Naive thymus-derived CD4-positive, alpha-beta T cell (primary cell): ENCODE results near the gene SPAG9. TPM values are rescaled to one million over a fixed set of nuclear protein-coding genes. Genes with fewer than 3 reads are reported as not detected.

Experiments used
- ATAC-seq: fragments of 150-1000 bp; cut with Tn5 transposase; 2 replicates; pipeline ENCODE4 v1.10.0; 2021; ENCODE audit warnings: mild to moderate bottlenecking, moderate library complexity
- CTCF ChIA-PET: fragments of 350-600 bp; sonication (Branson Sonifier 250); formaldehyde crosslinking; loops from one replicate; lab custom pipeline; 2021; ENCODE audit warnings: antibody characterized with exemption; lab: Charles Lee
- POLR2A ChIA-PET: fragments of 350-600 bp; sonication (Branson Sonifier 250); formaldehyde crosslinking; loops from one replicate; lab custom pipeline; 2021; ENCODE audit warnings: antibody characterized with exemption, inconsistent platforms; lab: Charles Lee
- DNase-seq, 9 donors: peaks; one replicate each; pipeline versions ENCODE4 v3.0.0 to v3.0.0-alpha.2; 2020 to 2022; ENCODE audit warnings: mixed read lengths in 1 of 9
- H3K27ac ChIP-seq: one replicate; pipeline ENCODE4 v1.7.0; 2013; ENCODE audit warnings: mild to moderate bottlenecking, low read depth, low read length, moderate library complexity
- H3K27me3 ChIP-seq, 2 donors: one replicate each; pipeline ENCODE4 v1.7.0; 2013; ENCODE audit warnings: low read length in 2 of 2, mild to moderate bottlenecking in 2 of 2, moderate library complexity in 2 of 2; ENCODE audit not compliant: control insufficient read depth in 2 of 2, insufficient read depth in 2 of 2
- H3K36me3 ChIP-seq, 3 experiments: 1 replicate in 2 of 3; 2 replicates in 1 of 3; pipeline ENCODE4 v1.7.0; 2013; ENCODE audit warnings: low read length in 3 of 3, mild to moderate bottlenecking in 3 of 3, moderate library complexity in 1 of 3; ENCODE audit not compliant: insufficient read depth in 3 of 3, control insufficient read depth in 2 of 3
- H3K4me1 ChIP-seq, 2 donors: one replicate each; pipeline ENCODE4 v1.7.0; 2013; ENCODE audit warnings: low read length in 2 of 2, mild to moderate bottlenecking in 2 of 2, moderate library complexity in 1 of 2; ENCODE audit not compliant: control insufficient read depth in 2 of 2, insufficient read depth in 2 of 2
- H3K4me3 ChIP-seq: 2 replicates; pipeline ENCODE4 v1.7.0; 2013; ENCODE audit warnings: mild to moderate bottlenecking, low read length
- H3K9me3 ChIP-seq, 3 experiments: 1 replicate in 2 of 3; 2 replicates in 1 of 3; pipeline ENCODE4 v1.7.0; 2013; ENCODE audit warnings: low read length in 3 of 3; ENCODE audit not compliant: control insufficient read depth in 2 of 3
- H3K27ac Mint-ChIP-seq, 9 donors: one replicate each; pipeline ENCODE4 v1.8.0; 2020 to 2022; ENCODE audit warnings: mixed read lengths in 9 of 9, mild to moderate bottlenecking in 8 of 9, moderate library complexity in 5 of 9, inconsistent platforms in 2 of 9
- H3K27me3 Mint-ChIP-seq, 5 donors: one replicate each; pipeline ENCODE4 v1.8.0; 2021 to 2022; ENCODE audit warnings: mixed read lengths in 5 of 5, mild to moderate bottlenecking in 1 of 5
- H3K36me3 Mint-ChIP-seq, 5 donors: one replicate each; pipeline ENCODE4 v1.8.0; 2020 to 2022; ENCODE audit warnings: mixed read lengths in 5 of 5, mild to moderate bottlenecking in 3 of 5, inconsistent platforms in 1 of 5
- H3K4me1 Mint-ChIP-seq, 7 donors: one replicate each; pipeline ENCODE4 v1.8.0; 2020 to 2022; ENCODE audit warnings: mixed read lengths in 7 of 7, mild to moderate bottlenecking in 3 of 7, inconsistent platforms in 1 of 7
- H3K4me3 Mint-ChIP-seq, 10 donors: one replicate each; pipeline ENCODE4 v1.8.0; 2020 to 2022; ENCODE audit warnings: mild to moderate bottlenecking in 10 of 10, mixed read lengths in 10 of 10, moderate library complexity in 6 of 10, inconsistent platforms in 2 of 10
- H3K9me3 Mint-ChIP-seq, 11 donors: one replicate each; pipeline ENCODE4 v1.8.0; 2020 to 2022; ENCODE audit warnings: mixed read lengths in 11 of 11, mild to moderate bottlenecking in 4 of 11, inconsistent platforms in 1 of 11, moderate library complexity in 1 of 11
- intact Hi-C, 2 donors: fragments of 100-400 bp; cut with micrococcal nuclease; formaldehyde crosslinking; loops; one replicate each; pipeline ENCODE4 v1.15.1; 2023
- polyA plus RNA-seq, 2 donors: library from polyadenylated mRNA; unstranded; fragments of 300-500 nt; fragmentation: Illumina TruSeq; gene quantifications; one replicate each; pipeline ENCODE4 v1.2.3, GENCODE V29; 2021
- total RNA-seq, 6 experiments: library from RNA in 5 of 6; stranded (reverse) in 5 of 6; gene quantifications; 1 replicate in 5 of 6; 2 replicates in 1 of 6; pipeline ENCODE4 v1.2.3 and lab custom pipeline; 2021 to 2026

The SPAG9 gene
- total and polyA plus RNA-seq, 7 experiments from 2014 or later, result 3.3 to 73.4 (median 52.9) TPM

DNA sequence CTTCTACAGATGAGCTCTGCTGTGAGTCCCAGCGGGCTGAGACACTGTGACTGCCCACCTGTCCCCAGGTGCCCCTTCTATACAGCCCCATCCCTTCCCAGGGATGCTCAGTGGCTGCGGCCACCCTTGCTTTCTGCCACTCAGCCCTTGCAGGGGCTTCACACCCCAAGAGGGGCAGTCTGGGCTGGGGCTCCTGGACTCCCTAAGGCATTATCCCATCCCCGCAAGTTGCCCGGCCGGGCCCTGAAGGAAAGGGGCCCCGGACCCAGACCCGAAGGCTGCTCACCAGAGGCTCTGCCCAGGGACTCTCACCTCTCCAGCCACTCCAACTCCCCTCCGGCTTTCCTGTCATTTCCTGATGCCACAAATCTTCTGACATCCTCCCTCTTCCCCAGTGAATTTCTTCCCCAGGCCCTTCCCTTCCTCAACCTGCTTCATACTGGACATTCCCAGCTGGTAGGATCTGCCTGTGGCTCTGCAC is 166.0 kb downstream of the SPAG9 start:
- no peak overlapping the region for H3K4me3 Mint-ChIP-seq
- no peaks in the 10 kb centered on the region for H3K36me3 Mint-ChIP-seq
- ChIA-PET POLR2A (interaction anchor here (5.1 to 26.4 kb wide), 2 partner anchors 93 to 102 kb away, joined by 33 to 664 read pairs; partner anchors contain the start of gene TOB1), CTCF (interaction anchor here (0.6 to 20.2 kb wide), 7 partner anchors 10 to 113 kb away, joined by 3 to 393 read pairs (median 4); partner anchors contain the start of gene TOB1)
- Histone ChIP-seq H3K36me3 (no peaks in the 10 kb centered on the region), H3K4me1 (peaks cover 0 to 7% of the 10 kb centered on the region in 2 donors), H3K9me3 (no peaks in the 10 kb centered on the region), H3K27me3 (no peaks in the 10 kb centered on the region), H3K4me3 (no peak overlapping the region), H3K27ac (no peak overlapping the region)
- peak overlapping the region in 3 of 9 donors; percentile 43 to 70 (median 46) for H3K27ac Mint-ChIP-seq
- H3K27me3 Mint-ChIP-seq, result no peaks in the 10 kb centered on the region
- no peaks in the 10 kb centered on the region for H3K9me3 Mint-ChIP-seq
- peaks cover 4 to 17% (median 12%) of the 10 kb centered on the region in 7 donors for H3K4me1 Mint-ChIP-seq
- intact Hi-C loops, result loop anchor here (5.0 kb wide), 2 partner anchors 87 to 322 kb away; partner anchors contain the start of genes ABCC3 (in 1 of the 2) and TOB1 (in 1 of the 2)
- no peak for ATAC-seq
- no peak for DNase-seq

DNA sequence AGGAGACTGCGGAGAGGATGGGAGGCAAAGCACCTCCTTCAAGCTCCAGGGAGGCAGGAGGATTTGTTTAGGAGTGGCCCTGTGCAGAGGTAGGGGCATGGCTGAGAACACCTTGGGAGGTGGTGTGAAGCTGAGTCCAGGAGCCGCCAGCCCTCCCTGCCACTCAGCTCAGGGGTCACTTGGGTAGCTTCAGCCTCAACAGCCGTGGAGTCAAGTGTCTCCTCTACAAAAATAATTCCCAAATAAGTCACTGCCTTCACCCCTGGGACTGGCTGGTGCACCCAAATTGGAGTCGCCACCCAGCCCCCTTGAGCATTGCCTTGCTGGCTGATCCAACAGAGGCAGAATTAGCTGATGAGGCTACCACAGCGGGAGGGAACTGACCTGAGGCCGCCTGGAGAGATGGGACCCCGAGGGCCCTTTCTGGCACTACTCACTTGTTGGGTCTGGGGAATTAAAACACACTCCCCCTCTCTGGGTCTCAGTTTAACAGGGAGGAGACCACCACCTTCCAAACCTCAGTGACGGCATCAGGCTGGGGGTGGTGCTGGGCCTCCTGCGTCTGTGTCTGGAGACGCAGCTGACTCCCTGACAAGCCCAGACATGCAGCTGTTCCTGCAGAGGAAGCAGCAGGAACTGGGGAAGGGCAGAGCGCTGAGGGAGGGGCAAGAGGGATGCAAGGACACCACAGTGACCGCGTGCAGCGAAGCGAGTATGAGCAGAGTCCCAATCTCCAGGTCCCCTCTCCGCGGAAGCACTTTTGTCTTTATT is 166.7 kb downstream of the SPAG9 start:
- Histone ChIP-seq H3K9me3 (no peaks in the 10 kb centered on the region), H3K36me3 (no peaks in the 10 kb centered on the region), H3K27ac (no peak overlapping the region), H3K4me1 (peaks cover 0 to 7% of the 10 kb centered on the region in 2 donors), H3K4me3 (no peak overlapping the region), H3K27me3 (no peaks in the 10 kb centered on the region)
- Mint-ChIP-seq H3K27ac (peak overlapping the region in 1 of 9 donors; percentile 70), H3K9me3 (no peaks in the 10 kb centered on the region), H3K4me1 (peaks cover 4 to 19% (median 12%) of the 10 kb centered on the region in 7 donors), H3K4me3 (no peak overlapping the region), H3K27me3 (no peaks in the 10 kb centered on the region), H3K36me3 (no peaks in the 10 kb centered on the region)
- ChIA-PET CTCF (interaction anchor here (0.5 to 20.2 kb wide), 13 partner anchors 9 to 392 kb away, joined by 3 to 393 read pairs (median 3); partner anchors contain the start of gene TOB1), POLR2A (interaction anchor here (0.9 to 26.4 kb wide), 3 partner anchors 70 to 101 kb away, joined by 4 to 664 read pairs (median 33); partner anchors contain the start of gene TOB1)
- intact Hi-C loops, result no loop called here
- DNase-seq (no peak), ATAC-seq (no peak)

DNA sequence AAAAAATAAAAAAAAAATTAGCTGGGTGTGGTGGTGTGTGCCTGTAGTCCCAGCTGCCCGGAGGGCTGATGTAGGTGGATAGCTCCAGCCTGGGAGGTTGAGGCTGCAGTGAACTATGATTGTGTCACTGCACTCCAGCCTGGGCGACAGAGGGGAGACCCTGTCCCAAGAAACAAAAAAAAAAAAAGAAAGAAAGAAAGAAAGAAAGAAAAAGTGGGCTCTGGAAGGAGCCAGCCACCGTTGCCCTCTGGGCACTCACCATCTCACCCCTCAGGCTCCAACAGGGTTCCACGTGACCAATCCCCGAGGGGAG is 167.2 kb downstream of the SPAG9 start:
- H3K4me1 ChIP-seq, result peaks cover 0 to 7% of the 10 kb centered on the region in 2 donors
- no peak overlapping the region for H3K4me3 Mint-ChIP-seq
- no peak overlapping the region for H3K27ac ChIP-seq
- POLR2A ChIA-PET, result interaction anchor here (0.7 to 26.4 kb wide), 4 partner anchors 9 to 101 kb away, joined by 4 to 664 read pairs (median 18); partner anchors contain the start of gene TOB1
- no peak overlapping the region for H3K27ac Mint-ChIP-seq
- no peaks in the 10 kb centered on the region for H3K27me3 Mint-ChIP-seq
- no peaks in the 10 kb centered on the region for H3K36me3 ChIP-seq
- no peaks in the 10 kb centered on the region for H3K36me3 Mint-ChIP-seq
- no peaks in the 10 kb centered on the region for H3K9me3 Mint-ChIP-seq
- CTCF ChIA-PET, result interaction anchor here (0.5 to 20.2 kb wide), 9 partner anchors 10 to 391 kb away, joined by 3 to 393 read pairs (median 3); no protein-coding TSS in a partner anchor
- H3K4me1 Mint-ChIP-seq, result peaks cover 4 to 19% (median 15%) of the 10 kb centered on the region in 7 donors
- H3K27me3 ChIP-seq, result no peaks in the 10 kb centered on the region
- H3K9me3 ChIP-seq, result no peaks in the 10 kb centered on the region
- DNase-seq (no peak), ATAC-seq (no peak)
- no peak overlapping the region for H3K4me3 ChIP-seq
- intact Hi-C loops, result no loop called here

DNA sequence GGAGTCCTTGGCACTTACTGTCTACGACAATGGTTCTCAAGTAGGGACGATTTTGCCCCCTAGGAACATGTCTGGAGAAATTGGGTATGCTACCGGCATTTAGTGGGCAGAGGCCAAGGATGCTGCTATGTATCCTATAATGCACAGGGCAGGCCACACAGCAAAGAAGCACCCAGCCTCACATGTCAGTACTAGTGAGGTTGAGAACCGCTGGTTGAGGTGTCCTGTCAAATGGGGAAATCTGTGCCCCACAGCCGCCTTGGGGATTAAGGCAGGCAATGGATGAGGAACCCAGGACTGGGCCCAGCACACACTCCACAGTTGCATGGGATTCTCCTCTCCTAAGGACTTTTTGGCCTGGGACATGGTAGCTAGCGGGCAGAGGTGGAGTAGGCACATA is 167.8 kb downstream of the SPAG9 start:
- no peak overlapping the region for H3K27ac ChIP-seq
- no peak for DNase-seq
- H3K9me3 ChIP-seq, result no peaks in the 10 kb centered on the region
- Mint-ChIP-seq H3K27ac (no peak overlapping the region), H3K27me3 (no peaks in the 10 kb centered on the region), H3K36me3 (no peaks in the 10 kb centered on the region), H3K9me3 (no peaks in the 10 kb centered on the region), H3K4me1 (peaks cover 10 to 24% (median 19%) of the 10 kb centered on the region in 7 donors), H3K4me3 (no peak overlapping the region)
- no peak for ATAC-seq
- CTCF ChIA-PET, result interaction anchor here (0.7 to 20.2 kb wide), 5 partner anchors 47 to 112 kb away, joined by 3 to 393 read pairs (median 5); partner anchors contain the start of gene TOB1
- H3K36me3 ChIP-seq, result no peaks in the 10 kb centered on the region
- intact Hi-C loops, result no loop called here
- H3K4me1 ChIP-seq, result peaks cover 0 to 11% of the 10 kb centered on the region in 2 donors
- H3K27me3 ChIP-seq, result no peaks in the 10 kb centered on the region
- H3K4me3 ChIP-seq, result no peak overlapping the region
- POLR2A ChIA-PET, result interaction anchor here (0.5 to 26.4 kb wide), 4 partner anchors 8 to 100 kb away, joined by 3 to 664 read pairs (median 18); partner anchors contain the start of gene TOB1

DNA sequence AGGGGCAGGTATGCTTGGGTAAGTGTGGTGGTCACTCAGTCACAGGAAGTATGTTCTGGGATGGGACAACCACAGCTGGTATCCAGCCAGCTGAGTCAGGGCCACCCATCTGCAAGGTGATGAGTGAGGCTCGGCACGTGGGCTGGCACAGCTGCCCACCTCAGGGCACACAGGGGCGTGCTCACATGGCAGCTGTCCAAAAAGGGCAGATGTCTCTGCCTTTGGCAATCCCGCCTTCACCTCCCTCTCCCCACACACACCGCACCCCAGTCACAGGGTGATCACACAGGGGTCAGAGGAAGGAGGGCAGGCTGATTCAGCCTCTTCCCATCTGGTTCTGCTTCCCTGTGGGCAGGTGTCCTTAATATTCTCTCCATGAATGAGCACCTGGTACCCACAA is 168.7 kb downstream of the SPAG9 start:
- Histone ChIP-seq H3K27ac (no peak overlapping the region), H3K9me3 (no peaks in the 10 kb centered on the region), H3K4me3 (no peak overlapping the region), H3K4me1 (peaks cover 0 to 12% of the 10 kb centered on the region in 2 donors), H3K36me3 (no peaks in the 10 kb centered on the region), H3K27me3 (no peaks in the 10 kb centered on the region)
- DNase-seq (no peak), ATAC-seq (no peak)
- Mint-ChIP-seq H3K4me3 (no peak overlapping the region), H3K4me1 (peaks cover 14 to 30% (median 22%) of the 10 kb centered on the region in 7 donors), H3K27me3 (no peaks in the 10 kb centered on the region), H3K36me3 (no peaks in the 10 kb centered on the region), H3K9me3 (no peaks in the 10 kb centered on the region), H3K27ac (peak overlapping the region in 1 of 9 donors; percentile 32)
- ChIA-PET POLR2A (interaction anchor here (5.0 to 26.4 kb wide), 2 partner anchors 90 to 99 kb away, joined by 54 to 664 read pairs; partner anchors contain the start of gene TOB1), CTCF (interaction anchor here (0.7 to 20.2 kb wide), 5 partner anchors 78 to 140 kb away, joined by 3 to 393 read pairs (median 4); no protein-coding TSS in a partner anchor)
- intact Hi-C loops, result no loop called here
